ENCODE measurements around the gene RHOBTB3.

RHOBTB3 gene

DNA sequence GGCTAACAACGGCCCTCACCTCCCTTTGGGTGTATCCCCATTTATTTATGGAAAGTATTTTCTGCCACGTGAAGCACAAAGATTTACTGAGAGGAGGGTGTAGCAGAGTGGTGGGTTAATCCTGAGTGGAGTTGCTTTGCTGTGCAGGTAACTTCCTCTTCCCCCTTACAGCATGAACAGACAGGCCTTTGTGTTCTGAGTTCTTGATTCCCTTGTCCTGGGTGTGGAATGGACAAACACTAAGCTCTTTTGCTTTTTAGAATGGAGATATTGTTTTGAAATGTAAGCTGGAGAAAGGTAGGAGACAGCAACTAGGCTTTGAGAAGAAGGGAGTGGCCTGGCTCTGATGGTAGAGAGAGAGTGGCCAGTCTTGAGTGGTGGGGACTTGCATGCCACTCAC lies 108.5 kb downstream of the RHOBTB3 start:
- no peak for DNase-seq (ENCODE audit: low spot score in 2 of 2)
- no peaks in the 10 kb centered on the region; the same call in 1 of the 2 replicates for H3K4me1 ChIP-seq
- no peak overlapping the region for H3K4me3 ChIP-seq
- no peaks in the 10 kb centered on the region for H3K9me3 ChIP-seq
- no peaks in the 10 kb centered on the region for H3K36me3 ChIP-seq (replicated peaks)
- in situ Hi-C loops (cut with MboI; ENCODE audit: low sequenced_read_pairs), result loop anchor here (10.0 kb wide), 1 partner anchor 205 kb away; no protein-coding TSS in a partner anchor
- no peaks in the 10 kb centered on the region for H3K27me3 ChIP-seq (ENCODE audit: low read depth)

DNA sequence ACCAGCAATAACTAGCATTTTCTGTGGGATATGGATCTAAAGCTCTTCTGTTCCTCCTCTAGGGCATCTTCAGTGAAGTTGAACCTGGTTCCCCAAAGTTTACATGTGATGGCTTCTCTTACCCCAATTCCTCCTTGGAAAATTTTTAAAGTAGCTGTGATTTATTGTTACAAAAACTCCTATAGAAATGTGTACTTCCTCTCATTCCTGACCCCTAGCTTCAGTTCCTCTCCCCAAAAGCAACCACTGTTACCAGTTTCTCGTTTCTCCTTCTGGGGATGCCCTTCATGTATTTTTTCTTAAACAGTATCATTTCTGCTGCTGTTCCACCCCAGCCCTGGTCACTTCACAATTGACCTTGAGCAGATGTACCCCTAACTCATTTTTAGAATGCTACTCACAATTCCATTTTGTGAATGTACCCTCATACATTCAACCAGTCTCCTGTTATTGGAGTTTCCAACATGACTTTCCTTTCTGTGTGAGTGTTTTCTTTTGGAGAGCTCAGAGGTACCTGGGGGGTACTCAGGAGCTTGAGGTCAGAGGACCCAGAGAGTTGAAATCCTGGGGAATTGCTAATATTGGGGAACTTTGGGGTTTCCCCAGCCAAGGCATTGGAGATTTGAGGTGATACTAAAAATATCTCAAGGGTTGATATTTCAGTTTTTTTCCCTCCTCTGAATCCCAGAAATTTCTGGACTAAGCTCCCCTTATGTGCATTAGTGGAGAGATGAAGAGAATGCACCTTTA lies 110.0 kb downstream of the RHOBTB3 start:
- DNase-seq (ENCODE audit: low spot score in 2 of 2), result no peak
- H3K9me3 ChIP-seq, result no peaks in the 10 kb centered on the region
- in situ Hi-C loops (cut with MboI; ENCODE audit: low sequenced_read_pairs), result loop anchor here (10.0 kb wide), 1 partner anchor 206 kb away; no protein-coding TSS in a partner anchor
- no peak overlapping the region for H3K4me3 ChIP-seq
- H3K36me3 ChIP-seq (replicated peaks), result no peaks in the 10 kb centered on the region
- H3K27me3 ChIP-seq (ENCODE audit: low read depth), result no peaks in the 10 kb centered on the region
- H3K4me1 ChIP-seq, result no peaks in the 10 kb centered on the region

DNA sequence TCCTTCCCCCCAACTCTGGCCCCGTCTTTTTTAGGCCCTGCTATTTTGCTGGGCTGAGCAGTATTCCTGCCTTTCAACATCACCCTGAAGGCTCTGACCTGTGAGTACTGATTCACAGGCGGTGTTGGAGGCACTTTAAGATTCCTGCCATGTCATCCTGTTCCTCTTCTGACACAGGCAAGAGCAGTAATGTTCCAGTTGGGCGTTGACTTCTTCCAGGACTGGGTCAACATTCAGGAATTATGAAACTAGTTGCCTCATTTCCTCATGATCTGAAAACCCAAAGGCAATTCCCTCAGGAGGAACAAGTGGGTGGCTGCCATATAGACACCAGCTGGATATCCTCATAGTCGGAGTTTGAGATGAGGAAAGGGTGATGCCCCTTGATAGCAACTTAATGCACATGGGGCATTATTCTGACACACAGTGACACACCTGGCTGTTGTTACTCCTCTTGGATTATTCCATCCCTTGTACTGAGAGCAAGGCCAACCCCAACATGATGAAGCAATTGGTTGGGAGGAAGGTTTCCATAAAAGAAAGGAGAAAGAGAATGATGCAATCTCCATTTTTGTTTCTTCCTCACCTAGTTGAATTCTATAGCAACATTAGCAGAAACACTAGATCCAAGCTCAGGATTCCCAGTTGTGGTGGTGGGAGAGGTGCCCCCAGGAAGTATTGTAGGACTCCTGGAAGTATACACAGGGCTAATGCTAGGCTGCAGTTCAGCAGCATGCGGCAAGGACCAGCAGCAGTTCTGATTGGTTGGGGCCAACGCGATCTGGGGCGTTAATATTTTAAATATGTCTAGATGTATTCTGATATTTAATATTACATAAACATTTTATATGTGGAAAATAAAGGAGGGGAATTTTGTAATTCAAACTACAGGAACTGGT lies 111.0 kb downstream of the RHOBTB3 start:
- Histone ChIP-seq H3K4me3 (no peak overlapping the region), H3K27me3 (ENCODE audit: low read depth) (no peaks in the 10 kb centered on the region), H3K36me3 (replicated peaks) (no peaks in the 10 kb centered on the region), H3K4me1 (no peaks in the 10 kb centered on the region), H3K9me3 (no peaks in the 10 kb centered on the region)
- DNase-seq (ENCODE audit: low spot score in 2 of 2), result no peak
- in situ Hi-C loops (cut with MboI; ENCODE audit: low sequenced_read_pairs), result loop anchor here (10.0 kb wide), 1 partner anchor 207 kb away; no protein-coding TSS in a partner anchor

DNA sequence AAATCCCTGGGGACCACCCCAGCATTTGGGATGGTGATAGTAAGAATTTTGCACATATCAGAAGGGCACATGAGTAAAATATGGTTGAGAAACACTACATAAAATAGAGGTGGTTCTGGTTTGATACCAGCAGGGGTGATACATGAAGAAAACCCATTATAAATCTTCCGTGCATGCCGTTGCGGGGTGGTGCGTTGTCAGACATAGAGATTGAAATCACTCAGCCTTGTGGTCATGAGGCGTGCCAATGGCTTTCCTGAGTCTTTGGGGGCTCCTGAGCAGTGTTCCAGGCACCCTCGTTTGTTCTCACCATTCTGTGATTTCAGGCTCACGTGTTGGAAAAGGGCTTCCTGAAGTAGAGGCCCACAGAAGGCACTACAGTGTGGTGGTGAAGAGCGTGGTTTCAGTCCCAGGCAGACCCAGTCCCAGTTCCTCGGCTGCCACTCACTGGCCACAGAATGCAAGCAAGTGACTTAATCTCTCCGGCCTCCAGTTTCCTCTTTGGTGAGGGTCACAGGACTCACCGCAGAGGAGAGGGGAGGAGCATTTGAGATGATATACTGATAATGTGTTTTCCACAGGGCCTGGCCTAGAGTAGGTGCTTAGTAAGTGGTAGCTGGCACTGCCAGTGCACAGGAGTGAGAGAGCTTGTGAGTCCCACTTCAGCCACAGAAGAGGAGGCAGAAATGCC lies 111.9 kb downstream of the RHOBTB3 start:
- DNase-seq (ENCODE audit: low spot score in 2 of 2), result no peak

DNA sequence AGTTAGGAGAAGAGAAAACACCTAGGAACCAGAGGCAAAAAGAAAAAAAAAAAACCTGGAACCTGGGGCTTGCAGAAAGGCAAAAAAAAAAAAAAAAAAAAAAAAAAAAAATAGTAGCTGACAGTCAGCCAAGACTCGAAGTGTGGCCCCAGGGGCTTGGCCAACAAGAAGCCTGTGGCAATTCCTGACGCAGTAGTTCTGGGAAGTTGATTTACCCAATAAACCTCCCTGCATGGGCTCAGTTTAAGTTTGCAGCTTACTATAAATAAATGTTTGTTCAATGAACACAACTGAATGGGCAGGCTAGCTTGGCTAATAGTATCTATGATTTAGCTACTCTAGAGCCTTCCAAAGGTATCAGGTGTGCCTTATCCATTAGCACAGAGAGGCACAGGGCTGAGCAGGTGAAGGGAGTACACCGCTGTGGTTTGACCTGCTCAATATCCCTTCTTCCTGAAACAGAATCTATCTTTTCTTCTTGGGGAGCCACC lies 112.6 kb downstream of the RHOBTB3 start:
- in situ Hi-C loops (cut with MboI; ENCODE audit: low sequenced_read_pairs), result loop anchor here (10.0 kb wide), 1 partner anchor 209 kb away; no protein-coding TSS in a partner anchor
- DNase-seq (ENCODE audit: low spot score in 2 of 2), result no peak
- H3K4me3 ChIP-seq, result no peak overlapping the region

More for the DNA sequence above, 111.9 kb downstream of the RHOBTB3 start:
- in situ Hi-C loops (cut with MboI; ENCODE audit: low sequenced_read_pairs), result loop anchor here (10.0 kb wide), 1 partner anchor 208 kb away; no protein-coding TSS in a partner anchor
- H3K36me3 ChIP-seq (replicated peaks), result no peaks in the 10 kb centered on the region
- H3K9me3 ChIP-seq, result no peaks in the 10 kb centered on the region
- H3K4me3 ChIP-seq, result no peak overlapping the region
- H3K4me1 ChIP-seq, result no peaks in the 10 kb centered on the region
- H3K27me3 ChIP-seq (ENCODE audit: low read depth), result no peaks in the 10 kb centered on the region

DNA sequence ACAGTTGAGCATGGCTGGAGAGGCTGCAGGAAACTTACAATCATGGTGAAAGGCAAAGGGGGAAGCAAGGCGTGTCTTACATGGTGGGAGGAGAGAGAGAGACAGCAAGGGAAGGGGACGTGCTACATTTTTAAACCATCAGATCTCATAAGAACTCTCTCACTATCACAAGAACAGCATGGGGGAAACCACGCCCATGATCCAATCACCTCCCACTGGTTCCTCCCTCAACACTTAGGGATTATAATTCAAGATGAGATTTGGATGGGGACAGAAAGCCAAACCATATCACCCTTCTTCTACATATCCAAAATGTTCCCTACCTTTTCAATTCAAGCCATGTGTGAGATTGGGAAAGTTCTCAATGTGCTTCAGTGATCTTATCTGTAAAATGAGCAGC lies 114.3 kb downstream of the RHOBTB3 start:
- no peaks in the 10 kb centered on the region for H3K36me3 ChIP-seq (replicated peaks)
- H3K4me1 ChIP-seq, result no peaks in the 10 kb centered on the region
- H3K4me3 ChIP-seq, result no peak overlapping the region
- H3K9me3 ChIP-seq, result no peaks in the 10 kb centered on the region
- in situ Hi-C loops (cut with MboI; ENCODE audit: low sequenced_read_pairs), result loop anchor here (5.0 to 10.0 kb wide), 2 partner anchors 63 to 211 kb away; no protein-coding TSS in a partner anchor
- no peaks in the 10 kb centered on the region; the same call in 1 of the 2 replicates for H3K27me3 ChIP-seq (ENCODE audit: low read depth)
- DNase-seq (ENCODE audit: low spot score in 2 of 2), result no peak

More for the DNA sequence above, 112.6 kb downstream of the RHOBTB3 start:
- H3K9me3 ChIP-seq, result no peaks in the 10 kb centered on the region
- no peaks in the 10 kb centered on the region for H3K4me1 ChIP-seq
- H3K36me3 ChIP-seq (replicated peaks), result no peaks in the 10 kb centered on the region
- H3K27me3 ChIP-seq (ENCODE audit: low read depth), result no peaks in the 10 kb centered on the region; the same call in 1 of the 2 replicates

Measured in HAP-1 (cell line).